HG02973 (cell line): Measurements from ENCODE around the gene MSANTD1.

Source experiments
- ATAC-seq: cut with Tn5 transposase; IDR thresholded peaks from one replicate; pipeline ENCODE4 v1.9.1; 2021; ENCODE audit warnings: moderate library complexity; ENCODE audit not compliant: unreplicated experiment

MSANTD1 gene

GRCh38 chr4:3247399-3248177, 1.4 kb upstream of the MSANTD1 start:
- ATAC-seq = no peak

DNA sequence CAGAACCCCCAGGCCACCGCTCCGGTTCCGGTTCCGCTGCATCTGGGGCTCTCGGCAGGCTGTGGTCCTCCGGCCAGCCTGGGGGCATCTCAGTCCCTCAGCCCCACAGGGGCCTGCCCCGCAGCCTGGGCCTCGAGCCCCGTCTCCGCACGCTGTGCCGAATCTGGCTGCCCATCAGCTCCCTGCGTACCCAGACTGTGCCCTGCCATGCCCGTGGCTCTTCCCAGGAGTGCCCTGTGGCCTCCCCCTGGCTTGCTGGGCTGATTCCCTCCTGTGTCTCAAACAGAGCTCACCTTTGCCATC, 830 bp upstream of the MSANTD1 start:
- no peak for ATAC-seq

GRCh38 chr4:3249711-3250437, 915 bp downstream of the MSANTD1 start:
- no peak for ATAC-seq

DNA sequence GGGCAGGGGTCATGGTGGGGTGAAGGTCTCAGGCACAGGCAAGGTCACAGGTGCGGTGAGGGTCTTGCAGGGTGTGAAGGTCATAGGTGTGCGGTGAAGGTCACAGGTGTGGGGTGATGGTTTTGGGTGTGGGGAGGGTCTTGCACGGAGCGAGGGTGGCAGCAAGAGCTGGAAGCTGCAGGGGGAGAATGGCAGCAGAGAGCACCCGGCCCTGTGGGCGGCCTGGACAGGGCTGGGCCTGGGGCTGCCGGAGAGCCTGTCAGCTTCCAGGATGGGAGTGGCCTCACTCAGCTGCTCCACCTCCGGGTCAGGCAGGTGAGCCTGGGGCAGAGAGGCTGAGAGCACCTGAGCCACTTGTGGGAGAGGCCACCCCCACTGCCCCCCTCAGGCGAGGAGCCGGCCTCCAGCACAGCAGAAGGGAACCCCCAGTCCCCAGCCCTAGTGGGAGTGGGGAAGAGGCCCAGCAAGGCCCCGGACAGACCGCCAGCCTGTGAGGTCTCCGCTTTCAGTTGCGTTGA, 1.5 kb downstream of the MSANTD1 start:
- ATAC-seq = no peak

DNA sequence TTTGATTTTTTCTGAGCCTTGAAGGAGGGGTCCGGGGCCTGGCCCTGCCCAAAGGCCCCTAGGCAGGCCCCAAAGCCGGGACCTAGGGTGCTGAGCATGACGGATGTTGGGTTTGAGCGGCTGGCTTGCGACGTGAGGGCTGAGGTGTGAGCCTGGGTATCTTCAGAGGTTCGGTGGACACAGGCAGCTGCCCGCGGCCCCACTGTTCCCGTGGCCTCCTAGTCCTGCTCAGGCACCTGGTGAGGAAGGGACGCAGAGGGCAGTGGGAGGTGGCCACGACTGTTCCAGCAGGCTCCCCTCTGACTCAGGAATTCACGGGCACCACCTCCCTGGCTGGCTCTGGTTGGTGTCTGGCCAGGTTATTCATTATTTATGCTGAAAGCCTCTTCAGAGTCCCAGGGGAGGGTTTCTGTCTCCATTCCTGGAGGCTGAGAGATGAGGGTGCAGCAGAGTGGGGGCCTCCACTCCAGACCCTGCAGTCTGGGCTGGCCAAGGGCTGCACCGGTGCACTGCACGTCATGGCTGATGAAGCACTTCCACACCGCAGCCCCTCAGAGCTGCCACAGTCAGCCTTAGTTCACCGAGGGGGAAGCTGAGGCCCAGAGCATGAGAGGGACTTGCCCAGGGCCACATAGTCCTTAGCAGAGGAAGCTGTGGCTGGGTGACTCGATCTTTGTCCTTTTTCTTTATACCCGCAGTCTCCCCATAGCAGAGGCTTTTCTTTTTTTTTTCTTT, 2.2 kb downstream of the MSANTD1 start:
- ATAC-seq = no peak

DNA sequence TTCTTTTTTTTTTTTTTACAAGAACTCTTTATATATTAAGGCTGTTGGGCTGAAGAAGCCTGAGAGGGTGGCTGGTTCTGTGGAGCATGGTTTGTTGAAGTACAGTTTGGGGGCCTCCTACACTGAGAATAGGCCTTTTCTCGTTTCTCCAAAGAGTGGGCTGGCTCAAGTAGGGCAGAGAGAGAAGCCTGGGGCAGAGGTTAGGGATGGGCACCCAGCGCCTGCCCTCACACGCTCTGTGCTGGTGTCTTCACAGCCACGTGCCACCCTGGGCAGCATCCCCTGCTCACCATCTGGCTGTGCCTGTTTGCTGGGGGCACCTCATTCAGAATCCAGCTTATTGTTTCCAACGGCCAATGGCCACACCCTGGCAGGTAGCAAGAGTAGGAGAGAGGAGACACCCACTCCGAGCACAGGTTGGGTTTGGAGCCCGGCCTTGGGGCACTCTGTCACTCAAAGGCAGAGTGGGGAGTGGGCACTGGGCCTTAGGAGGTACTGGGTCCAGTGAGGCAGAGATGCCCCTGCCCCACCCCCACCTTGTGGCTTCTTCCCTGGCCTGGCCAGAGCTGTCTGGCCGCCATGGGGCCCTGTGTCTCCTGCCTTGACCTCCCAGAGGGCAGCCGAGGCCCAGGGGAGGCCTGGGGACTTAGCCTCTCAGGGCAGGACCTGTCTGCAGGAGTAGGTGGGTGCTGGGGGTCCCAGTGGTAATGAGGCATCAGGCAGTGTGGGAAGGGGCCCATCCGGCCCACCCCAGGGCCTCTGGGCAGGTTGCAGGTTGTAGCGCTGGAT, 2.9 kb downstream of the MSANTD1 start:
- ATAC-seq = no peak

DNA sequence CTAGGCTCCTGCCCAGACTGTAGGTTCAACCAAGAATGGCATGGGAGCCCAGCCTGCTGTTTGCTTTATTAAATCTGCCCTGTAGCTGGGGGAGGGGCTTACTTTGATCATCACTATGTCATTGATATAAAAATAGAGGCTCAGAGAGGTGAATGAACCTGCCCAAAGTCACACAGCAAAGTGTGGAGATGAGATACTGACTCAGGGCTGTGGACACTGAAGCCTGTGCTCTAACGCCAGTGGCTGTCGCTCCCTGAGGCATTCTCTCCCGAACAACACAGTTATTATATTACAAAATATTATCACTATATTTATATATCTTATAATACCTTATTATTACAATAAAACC, 3.5 kb downstream of the MSANTD1 start:
- ATAC-seq = no peak

- ATAC-seq = no peak
These were observed 4.1 kb downstream of the MSANTD1 start for GRCh38 chr4:3252831-3253641.

DNA sequence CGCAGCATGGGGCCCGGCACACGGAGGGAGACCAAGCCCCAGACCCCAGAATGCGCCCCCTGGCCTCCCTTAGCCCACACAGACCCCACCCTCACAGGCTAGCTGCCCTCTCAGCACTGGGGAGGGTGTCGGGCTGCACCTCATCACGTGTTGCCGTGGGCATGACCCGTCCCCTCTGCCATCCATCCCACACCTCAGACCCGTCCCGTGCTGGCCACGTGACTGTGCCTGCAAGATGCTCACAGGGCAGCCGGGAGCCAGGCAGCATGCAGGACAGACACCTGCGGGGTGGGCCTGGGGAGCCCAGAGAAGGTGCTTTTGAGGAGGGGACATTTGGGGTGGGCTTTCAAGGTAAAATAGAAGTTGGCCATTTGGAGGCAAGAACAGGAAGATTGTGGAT, 4.8 kb downstream of the MSANTD1 start:
- no peak for ATAC-seq

GRCh38 chr4:3254302-3255131, 5.6 kb downstream of the MSANTD1 start:
- ATAC-seq = no peak

DNA sequence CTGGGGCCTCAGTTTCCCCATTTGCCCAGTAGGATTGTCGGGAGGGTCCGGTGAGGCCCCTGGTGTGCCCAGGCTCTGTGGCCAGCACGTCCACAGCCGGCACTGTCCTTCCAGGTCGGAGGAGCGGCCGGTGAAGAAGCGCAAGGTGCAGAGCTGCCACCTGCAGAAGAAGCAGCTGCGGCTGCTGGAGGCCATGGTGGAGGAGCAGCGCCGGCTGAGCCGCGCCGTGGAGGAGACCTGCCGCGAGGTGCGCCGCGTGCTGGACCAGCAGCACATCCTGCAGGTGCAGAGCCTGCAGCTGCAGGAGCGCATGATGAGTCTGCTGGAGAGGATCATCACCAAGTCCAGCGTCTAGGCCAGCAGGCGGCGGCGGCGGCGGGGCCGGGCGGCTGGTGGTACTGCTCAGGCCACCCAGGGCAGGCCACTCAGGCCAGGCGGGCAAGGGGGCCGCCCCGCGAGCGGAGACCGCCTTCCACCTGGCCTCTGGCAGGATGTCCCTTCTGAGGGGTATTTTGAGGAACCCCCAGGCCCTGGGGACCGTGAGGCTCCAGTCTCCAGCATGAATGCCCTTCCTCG, 6.7 kb downstream of the MSANTD1 start:
- ATAC-seq = no peak

DNA sequence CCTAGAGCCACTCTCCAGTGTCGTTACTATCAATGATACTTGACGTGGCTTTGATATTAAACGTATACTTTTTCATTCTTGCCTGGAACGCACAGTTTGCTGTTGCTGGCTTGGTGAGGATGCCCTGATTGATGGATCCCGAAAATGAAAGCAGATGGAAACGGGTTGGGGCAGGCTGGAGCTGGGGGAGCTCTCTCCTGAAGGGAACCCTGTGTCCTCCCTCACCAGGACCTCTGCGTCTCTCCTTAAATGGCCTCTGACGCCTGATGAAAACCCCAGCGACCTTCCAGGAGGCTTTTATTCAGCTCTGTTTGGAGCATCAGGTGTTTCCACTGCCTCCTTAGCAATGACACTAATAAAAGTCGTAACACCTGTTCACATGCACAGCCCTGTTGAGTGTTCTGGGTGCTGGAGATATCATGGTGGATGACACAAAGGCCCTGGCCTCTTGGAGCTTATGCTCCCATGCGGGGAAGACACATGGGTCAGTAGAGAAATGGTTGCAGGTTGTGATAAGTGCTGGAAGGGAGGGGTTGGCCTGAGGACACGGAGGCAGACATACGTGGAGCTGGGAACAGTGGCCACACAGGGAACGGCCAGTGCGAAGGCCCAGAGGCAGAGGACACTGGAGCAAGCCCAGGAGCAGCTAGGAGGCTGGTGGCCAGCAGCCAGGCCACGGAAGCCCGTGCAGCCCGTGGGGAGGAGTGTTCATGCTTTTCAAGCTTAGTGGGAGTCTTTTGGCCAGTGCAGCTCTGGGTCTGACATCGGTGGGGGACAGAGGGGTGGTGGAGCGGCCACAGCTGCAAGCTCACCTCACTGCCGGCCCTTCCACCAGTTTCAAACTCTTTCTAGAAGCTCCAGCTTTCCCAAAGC, 7.5 kb downstream of the MSANTD1 start:
- ATAC-seq = no peak

DNA sequence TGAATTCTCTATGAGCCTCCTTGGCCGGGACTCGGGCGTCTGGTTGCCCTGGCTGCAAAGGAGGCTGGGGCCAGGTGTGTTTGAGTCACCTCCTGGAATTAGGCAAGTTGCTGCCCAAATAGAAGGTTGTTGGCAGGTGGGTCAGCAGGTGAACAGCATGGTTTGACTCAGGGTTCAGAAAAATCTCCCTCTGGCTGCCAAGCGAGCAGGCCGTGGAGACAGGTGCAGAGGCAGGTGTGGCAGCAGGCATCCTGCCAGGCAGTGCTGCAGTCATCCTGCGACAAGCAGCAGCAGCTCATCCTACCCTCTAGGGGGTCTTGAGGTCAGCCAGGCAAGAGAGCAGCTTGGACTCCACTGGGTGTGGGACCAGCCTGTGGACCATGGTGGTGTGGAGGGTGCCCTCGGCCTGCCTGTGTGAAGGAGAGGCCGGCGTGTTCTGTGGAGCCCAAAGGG, 8.2 kb downstream of the MSANTD1 start:
- ATAC-seq = no peak

DNA sequence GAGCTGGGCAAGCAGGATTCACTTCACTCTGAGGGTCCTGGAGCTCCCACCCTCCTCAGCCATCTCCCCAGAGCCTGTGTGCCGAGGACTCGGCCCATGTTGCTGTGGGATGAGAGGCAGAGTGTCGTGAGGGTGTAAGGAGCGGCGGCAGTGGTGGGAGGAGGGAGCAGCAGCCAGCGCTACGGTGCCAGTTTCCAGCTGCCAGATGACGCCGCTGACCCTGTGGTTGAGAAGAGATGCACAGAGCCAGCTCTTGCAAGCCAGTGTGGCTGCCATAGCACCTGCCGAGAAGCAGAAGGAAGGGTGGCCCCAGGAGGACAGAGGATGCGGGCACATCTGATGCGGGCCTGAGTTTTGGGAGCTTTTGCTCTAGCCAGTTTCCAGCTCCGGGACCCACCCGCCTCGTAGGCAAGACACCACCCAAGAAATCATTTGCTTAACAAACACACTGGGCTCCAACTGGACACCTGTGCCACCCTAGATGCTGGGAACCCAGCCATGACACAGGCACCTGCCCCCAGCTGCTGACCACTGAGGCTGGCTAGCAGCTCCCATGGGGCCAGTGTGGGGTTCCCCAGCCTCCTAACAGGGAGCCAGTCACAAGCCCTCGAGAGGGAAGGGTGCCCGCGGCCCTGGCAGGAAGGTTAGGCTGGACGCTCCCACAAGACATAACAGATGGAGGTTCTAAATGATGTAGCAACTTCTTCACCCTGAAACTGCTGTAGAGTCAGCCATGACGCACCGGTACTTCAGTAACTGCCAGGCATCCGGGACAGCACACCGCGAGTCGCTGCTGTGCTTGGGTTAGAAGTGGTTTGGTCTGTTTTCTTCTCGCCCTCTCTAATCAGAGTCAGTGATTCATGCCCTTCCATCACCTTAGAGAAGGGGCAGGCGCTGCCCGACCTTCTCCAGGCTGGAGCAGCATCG, 8.9 kb downstream of the MSANTD1 start:
- ATAC-seq = no peak

DNA sequence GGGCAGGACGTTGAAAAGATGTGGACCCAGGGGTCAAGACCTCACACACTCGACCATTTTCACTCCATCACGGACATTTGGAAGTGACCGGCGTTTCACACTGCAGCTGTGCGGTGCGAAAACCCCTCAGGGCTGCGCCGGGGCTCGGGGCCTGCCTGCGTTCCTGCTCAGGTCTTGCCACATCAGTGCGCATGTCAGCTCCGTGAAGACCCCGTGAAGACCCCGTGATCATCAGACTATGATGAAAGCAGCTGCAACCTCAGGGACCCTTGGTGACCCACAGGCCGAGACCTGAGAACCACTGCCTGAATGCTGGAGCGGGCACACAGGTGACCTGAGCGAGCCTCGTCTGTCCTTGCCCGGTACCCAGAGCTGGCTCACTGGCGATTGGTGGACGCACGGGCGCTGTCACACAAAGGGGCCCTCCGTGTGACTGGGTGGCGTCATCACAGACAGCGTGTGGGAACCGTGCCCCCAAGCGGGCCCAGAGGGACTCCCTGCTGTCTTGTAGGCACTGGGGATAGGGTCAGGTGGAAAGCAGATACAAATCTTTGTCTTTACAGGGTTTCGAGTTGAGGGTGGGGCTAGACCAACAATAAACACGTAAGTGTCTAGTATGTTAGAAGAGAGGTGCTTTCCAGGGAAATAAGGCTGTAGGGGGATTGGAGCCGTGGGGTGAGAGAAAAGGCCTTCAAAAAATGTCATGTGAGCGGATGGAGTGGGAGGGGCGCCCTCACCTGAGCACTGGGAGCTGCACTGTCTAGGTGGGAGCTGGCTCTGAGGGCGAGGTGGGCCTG, 12.7 kb downstream of the MSANTD1 start:
- no peak for ATAC-seq
